NCI-H1092 (cell line): Measurements from ENCODE around the gene DUSP9.

Experiments
- DNase-seq: peaks from one replicate; lab custom pipeline; 2025; lab: John Stamatoyannopoulos, UW

The DUSP9 gene

DNA sequence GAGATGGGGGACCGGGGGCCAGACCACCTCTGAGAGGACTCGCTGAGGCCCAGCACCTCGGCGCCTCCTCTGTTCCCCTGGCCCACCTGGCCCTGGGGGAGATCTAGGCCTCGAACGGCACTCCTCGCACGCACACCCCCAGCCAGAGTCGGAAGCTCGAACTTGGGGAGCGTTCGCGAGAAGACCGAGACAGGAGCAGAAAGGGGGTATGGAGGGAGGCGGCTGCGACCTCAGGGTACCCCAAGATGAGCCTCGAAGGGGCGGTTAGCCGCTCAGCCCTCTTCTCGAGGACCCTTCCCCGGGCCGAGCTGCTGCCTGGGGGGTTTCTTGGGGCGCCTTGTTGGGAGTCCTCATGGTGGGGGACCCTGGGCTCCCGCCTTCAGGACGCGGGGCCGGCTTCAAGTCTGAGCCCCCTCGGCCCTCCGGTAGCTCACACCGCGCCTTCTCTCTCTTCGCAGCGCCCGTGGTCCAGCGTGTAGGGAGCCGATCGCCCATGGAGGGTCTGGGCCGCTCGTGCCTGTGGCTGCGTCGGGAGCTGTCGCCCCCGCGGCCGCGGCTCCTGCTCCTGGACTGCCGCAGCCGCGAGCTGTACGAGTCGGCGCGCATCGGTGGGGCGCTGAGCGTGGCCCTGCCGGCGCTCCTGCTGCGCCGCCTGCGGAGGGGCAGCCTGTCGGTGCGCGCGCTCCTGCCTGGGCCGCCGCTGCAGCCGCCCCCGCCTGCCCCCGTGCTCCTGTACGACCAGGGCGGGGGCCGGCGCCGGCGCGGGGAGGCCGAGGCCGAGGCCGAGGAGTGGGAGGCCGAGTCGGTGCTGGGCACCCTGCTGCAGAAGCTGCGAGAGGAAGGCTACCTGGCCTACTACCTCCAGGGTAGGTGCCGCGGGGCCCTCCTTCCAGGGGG, 706 bp downstream of the DUSP9 start:
- no peak for DNase-seq

DNA sequence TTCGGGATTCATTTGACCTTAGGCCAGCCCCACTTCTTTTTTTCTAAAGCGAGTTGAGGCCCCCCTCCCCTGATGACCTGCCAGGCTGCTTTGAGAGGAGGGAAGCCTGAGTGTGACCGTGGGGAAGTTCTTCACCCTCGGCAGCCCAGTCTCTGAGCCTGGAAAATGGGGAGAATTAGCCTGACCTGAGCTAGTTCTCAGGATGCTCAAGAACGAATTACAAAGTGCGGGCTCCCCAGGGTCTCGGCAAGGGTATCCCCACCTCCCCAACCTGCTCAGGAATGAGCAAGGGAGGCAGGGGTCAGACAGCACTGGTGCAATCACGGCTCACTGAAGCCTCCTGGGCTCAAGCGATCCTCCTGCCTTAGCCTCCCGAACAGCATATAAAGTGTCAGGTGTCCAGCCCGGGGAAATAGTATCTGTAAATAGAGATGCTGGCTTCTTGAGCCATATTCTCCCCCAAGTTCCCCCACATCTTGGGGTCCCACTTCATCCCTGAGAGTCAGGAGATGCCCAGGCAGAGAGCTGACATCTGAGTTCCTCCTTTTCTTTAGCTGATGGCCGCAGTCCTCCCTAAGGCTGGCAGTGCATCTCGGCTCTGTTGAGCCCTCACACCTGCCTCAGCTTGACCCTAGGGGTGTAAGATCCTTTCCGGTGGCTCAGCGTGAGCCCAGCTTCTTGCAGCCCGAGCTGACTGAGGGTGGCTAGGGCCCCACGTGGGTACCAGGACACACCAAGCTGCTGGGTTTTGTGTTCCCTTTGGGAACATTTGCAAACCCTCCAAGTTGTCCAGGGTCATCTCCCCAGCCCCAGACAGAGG, 1.6 kb downstream of the DUSP9 start:
- no peak for DNase-seq

DNA sequence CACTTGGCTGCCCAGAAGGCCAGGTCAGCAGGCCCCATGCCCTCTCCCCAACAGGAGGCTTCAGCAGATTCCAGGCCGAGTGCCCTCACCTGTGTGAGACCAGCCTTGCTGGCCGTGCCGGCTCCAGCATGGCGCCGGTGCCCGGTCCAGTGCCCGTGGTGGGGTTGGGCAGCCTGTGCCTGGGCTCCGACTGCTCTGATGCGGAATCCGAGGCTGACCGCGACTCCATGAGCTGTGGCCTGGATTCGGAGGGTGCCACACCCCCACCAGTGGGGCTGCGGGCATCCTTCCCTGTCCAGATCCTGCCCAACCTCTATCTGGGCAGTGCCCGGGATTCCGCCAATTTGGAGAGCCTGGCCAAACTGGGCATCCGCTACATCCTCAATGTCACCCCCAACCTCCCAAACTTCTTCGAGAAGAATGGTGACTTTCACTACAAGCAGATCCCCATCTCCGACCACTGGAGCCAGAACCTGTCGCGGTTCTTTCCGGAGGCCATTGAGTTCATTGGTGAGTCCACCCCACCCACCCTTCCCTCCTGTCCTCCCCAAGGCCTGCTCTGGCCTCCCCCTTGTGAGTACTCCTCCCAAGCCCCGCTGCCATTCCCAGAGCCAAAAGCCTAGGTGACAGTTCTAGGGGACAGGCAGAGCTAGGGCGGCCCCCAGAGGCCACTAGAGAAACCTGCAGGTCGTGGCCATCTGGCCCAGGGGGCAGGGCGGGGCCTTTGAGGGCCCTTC, 2.3 kb downstream of the DUSP9 start:
- DNase-seq = peak; percentile 50

DNA sequence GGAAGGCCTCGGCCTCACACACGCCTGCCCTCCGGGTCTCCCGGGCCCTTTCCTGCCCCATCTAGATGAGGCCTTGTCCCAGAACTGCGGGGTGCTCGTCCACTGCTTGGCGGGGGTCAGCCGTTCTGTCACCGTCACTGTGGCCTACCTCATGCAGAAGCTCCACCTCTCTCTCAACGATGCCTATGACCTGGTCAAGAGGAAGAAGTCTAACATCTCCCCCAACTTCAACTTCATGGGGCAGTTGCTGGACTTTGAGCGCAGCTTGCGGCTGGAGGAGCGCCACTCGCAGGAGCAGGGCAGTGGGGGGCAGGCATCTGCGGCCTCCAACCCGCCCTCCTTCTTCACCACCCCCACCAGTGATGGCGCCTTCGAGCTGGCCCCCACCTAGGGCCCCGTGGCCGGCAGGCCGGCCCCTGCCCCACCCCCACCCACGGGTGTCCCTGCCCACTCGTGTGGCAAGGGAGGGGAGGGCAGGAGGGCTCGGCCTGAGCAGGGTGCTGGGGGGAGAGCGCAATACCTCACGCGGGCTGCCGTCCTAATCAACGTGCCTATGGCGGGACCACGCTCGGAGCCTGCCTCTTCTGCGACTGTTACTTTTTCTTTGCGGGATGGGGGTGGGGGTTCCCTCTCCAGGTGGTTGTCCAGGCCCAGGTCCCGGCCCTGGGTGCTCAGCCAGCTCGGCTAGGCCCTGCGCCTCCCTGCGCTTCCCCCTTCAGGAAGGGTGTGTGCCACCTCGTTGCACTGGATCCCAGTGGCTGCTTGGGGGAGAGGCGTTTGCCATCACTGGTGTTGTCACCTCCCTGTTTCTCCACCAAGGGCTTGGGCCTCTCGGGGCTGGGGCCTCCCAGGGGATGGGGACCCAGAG, 3.1 kb downstream of the DUSP9 start:
- DNase-seq = no peak

DNA sequence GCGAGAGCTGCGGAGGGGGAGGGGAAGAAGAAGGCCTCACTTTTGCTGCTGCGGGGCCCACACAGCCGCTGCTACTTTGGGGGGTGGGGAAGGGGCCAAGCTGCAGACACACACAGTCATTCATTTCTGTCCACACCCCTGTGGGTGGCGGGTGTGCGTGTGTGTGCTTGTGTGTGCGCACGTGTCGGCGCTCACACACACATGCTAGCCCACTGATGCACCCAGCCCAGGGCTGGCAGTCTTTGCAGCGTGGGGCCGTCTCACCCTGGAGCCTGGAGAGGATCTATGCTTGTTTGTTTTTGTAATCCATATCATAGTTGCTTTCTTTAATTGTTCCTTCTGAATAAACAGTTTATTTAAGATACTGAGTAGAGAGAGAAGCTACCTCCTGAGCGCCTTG, 4.0 kb downstream of the DUSP9 start:
- no peak for DNase-seq

DNA sequence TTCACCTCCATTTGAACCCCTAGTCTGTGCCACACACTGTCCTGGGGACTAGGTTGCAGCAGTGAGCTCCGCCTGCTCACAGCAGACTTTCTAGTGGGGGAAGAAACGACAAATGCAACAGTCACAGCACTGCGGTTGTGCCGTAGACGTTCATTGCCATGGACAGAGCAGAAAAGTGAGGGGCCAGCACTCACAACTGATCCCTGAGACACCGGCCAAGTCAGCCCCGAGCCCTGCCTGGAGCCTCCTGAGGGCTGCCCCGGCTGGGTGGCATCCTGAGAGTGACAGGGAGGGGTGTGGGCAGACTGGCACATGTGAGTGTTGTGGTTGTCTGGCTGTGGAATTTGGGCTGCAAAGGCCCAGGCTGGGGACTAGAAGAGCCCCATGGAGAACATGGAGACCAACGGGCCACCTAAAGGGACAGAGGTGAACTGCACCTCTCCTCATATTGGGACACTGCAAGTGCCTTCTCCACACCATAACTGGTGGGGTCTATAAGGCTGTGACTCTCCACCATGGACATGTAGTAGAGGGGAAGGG, 4.6 kb downstream of the DUSP9 start:
- no peak for DNase-seq

DNA sequence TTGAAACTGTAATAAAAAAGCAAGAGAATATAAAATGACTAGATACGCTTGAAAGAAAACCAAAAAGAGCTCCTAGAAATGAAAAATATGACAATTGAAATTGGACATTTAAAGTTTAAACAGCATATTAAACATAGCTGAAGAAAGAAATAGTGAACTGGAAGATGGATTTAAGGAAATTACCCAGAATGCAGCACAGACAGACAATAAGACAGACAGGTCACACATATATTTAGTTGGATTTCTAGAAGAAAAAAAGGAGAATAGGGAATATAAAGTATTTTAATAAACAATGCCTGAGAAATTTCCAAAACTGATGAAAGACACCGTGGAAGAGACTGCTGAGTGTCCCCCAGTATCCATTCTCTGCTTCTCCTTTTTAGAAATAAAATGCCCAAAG, 6.6 kb downstream of the DUSP9 start:
- no peak for DNase-seq

DNA sequence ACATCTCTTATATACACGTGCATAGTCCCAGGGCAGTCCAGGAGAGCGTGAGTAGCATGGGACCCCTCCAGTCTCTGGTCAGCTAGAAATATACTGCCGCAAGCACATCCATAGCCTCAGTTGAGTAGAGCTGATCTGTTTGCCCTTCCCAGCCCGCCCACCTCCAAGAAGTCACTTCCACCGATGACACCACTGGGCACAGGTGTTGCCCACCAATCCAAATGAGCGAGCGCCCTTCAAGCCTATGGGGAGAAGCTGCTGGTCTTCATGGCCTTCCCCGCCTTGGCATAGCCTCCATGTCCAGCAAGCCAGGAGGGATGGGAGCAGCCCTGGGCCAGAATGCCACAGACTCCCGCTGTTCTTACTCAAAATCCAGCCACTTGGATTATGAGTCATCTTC, 10.2 kb downstream of the DUSP9 start:
- DNase-seq = no peak

DNA sequence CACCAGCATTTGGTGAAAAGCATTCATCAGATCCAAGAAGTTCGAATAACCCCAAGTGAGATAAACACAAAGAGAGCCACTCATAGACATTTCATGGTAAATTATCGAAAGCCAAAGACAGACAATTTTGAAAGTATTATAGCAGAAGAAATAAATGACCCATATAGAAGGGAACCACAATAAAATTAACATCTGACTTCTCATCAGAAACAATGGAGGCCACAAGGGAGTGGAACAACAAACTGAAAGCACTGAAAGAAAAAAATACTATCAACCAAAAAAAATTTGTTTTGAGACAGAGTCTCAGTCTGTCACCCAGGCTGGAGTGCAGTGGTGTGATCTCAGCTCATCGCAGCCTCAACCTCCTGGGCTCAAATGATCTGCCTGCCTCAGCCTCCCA, 12.3 kb downstream of the DUSP9 start:
- no peak for DNase-seq

DNA sequence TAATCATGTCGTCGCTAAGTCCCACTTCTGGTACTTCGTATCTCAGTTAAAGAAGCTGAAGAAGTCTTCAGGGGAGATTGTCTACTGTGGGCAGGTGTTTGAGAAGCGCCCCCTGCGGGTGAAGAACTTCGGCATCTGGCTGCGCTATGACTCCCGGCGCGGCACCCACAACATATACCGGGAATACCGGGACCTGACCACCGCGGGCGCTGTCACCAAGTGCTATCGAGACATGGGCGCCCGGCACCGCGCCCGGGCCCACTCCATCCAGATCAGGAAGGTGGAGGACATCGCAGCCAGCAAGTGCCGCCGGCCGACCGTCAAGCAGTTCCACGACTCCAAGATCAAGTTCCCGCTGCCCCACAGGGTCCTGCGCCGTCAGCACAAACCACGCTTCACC, 15.3 kb downstream of the DUSP9 start:
- DNase-seq = no peak

DNA sequence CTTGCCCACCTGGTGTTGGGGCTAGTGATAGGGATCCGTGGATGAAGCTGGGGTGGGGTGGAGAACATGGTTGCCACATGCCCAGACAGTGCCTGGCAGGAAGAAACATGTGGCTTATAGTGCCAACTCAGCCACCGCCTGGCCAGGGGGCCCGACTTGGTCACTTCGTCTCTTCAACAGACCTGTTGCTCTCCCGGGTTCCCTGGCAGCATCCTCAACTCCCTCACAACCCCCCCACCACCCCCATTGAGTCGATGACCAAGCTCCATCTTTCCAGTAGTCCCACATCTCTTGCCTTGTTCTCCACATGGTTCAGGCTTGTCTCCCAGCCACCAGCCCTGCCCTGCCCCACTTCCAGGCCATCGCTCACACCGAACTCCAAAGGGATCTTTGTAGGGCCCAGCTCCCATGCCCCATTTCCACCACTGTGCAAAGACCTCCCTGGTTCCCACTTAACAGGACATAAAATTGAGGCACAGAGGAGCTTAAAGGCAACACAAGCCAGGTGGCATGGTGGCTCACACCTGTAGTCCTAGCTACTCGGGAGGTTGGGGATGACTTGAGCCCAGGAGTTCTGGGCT, 18.8 kb downstream of the DUSP9 start:
- no peak for DNase-seq

DNA sequence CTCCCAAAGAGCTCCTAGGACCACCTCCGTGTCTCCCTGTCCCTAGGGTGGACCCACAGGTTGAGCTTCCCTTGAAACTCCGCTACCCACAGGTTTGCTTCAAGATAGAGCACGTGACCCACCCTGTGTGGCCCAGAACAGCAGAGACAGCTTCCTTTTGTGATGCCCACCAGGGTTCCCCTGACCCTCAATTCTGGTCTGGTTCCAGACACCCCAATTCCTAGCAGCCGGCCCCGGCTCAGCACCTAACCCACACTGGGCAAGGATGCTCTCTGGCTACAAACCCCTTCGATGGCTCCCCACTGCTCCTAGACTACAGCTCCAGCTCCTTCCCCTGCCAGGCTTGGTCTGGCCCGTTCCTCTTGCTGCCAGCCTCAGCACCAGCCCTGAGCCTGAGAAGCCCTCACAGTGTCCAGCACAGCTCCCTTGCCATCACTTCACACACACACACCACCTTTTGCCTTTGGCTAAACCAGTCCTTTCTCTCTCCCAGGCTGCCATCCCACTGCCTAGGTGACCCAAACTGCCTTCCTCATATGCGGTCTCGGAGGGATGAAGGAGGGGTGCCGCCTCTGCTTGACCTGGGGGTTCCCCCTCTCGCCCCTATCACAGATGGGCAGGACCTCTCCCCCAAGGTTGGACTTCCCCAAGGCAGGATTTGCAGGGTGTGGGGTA, 20.4 kb downstream of the DUSP9 start:
- no peak for DNase-seq

DNA sequence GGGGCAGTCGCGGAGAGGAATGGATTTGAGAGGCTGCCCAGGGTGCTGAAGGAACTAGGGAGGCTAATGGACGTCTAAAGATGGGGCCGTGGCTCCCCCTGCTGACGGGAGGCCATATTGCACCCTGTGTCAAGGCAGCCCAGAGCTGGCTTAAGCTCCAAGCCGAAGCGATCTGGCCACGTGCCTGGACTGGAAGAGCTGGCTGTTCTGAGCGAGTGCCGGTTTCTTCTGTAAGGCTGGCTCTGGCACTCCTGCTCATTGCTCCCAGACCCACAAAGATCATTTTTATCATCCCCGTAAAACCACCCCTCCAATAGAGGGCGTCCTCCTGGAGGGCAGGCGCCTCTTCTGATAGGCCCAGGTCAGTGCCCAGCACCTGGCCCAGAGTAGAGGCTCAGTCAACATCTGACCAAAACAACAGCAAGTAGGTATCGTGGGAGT, 21.0 kb downstream of the DUSP9 start:
- DNase-seq = peak; percentile 78

DNA sequence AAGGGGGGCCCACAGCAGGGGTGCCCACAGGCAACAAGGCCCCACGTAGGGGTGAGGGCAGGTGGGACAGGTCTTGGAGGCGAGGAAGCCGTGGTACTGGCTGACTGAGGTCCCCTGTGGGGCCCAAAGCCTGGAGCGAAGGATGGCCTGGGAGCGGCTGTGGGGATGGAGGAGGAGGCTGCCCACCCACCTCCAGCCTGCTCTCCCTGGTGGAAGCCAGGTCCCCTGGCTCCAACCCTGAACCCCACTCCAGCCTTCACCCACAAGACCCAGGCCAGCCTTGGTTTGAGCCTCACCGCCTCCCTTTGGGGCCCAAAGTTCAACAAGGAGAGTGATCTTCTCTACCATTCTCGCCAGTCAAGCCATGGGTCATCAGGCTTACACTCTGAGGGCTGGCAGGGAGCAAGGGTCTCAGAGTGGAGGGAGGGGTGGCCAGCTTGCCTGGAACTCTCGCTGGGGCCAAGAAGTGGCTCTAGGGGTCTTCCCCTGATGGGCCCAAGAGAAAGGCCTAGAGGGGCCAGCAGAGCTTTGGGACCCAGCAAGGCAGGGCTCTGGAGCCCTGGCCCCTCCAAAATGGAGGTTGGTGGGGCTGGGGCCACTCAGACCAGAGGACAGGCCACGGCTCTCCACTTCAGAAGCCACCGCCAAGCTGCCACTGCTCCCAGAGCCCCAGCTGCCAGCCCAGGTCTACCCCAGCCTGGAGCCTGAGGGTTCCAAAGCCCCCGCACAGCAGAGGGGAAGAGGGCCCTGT, 21.6 kb downstream of the DUSP9 start:
- DNase-seq = no peak

DNA sequence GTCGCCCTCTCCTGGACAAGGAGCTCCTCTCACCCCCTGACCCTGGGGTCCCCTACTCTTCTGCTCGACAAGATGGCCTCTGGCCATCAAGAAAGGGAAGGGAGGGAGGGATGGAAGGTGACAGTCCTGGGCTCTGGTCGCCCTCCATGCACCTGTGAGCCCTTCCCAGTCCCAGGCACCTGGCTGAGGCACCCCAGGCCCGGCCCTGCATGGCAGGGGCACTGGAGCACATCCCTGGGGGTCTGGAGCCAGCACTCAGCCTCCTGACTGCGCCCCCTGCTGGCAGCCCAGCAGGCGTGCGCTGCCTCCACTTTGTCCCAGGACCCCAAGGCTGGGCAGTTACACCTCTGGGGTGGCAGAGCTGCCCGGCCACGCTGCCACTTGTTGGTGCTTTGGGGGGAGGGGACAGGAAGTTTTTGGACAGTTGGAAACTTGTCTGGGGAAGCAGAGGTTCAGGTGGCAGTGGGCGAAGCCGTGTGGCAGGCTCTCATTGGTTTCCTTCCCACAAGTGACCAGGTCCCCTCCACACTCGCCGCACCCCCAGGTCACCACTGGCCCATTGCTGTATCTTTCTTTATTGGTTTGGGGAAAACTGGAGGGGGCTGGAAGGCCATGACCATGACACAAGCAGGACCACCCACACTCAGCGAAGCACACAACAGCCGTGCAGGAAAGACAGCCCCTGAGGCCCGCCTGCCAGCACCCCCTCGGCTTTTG, 22.3 kb downstream of the DUSP9 start:
- no peak for DNase-seq

DNA sequence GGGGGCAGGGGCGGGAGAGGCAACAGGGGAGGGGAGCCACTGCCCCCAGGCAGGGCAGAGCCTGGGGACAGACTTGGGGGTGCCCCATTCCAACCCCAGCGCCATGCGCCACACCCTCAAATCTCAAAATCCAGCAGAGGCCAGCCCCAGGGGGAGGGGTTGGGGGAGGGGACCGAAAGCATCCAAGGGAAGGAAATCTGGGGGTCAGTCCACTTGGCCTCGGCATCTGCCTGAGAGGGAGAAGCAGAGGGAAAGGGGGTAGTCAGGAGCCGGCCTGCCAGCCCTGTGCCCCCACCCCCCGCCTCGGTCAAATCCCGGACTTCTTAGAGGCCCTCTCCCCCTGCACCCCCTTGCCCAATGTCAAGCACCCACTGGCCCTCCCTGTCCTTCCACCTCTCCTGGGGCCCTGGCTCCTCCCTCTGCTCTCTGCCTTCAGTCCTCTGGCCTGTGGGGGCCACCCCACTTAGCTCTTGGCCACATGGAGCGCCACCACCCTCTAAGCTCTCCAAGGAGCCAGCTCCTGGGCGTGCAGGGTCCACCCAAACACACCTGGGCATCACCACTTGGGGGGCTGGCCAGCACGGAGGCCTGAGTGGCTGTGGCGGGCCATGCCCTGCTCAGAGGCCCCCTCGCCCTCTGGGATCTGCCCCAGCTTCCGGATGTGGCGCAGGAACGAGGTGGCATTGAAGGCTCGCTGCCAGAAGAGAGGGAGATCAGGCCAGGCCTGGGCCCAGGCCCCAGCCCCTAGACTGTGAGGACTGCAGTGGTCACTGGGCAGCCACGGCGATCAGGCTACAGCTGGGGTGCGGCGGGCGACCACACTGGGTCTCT, 23.1 kb downstream of the DUSP9 start:
- DNase-seq = no peak

DNA sequence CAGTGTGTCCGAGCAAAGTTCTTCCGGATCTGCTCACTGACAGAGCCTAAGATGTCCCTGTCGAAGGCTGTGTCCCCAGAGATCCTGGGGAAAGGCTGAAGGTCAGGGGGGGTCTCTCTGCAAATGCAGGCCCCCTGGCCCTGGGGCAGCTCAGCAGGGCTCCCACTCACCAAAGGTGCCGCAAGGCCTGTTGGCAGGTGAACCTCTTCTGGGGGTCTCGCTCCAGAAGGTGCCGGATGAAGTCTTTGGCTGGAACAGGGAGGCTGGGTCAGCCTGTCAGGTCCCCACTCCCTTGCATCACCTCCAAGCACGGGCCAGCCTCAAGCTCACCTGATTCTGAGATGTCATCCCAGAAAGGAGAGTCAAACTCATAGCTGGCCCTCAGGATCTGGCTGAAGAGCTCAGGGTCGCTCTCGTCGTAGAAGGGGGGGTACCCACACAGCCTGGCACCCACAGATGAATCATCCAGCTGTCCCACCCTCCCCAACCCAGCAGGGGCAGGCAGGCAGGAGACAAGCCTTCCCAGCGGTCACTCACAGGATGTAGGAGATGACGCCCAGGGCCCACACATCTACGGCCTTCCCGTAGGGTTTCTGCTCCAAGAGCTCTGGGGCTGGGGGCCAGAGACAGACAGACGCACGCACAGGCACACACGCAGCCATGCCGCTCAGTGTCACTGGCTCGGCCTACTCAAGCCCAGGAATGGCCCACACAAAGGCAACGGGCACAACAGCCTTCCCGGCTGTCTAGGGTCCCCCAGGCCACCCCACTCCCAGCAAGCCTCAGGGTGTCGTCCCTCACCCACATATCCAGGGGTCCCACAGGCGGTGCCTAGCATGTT, 24.0 kb downstream of the DUSP9 start:
- no peak for DNase-seq
